ENCODE measurements around the gene TES. TPM values are rescaled to one million over a fixed set of nuclear protein-coding genes. Genes with fewer than 3 reads are reported as not detected.

TES gene
- total RNA-seq, 1 donor from 2014 or later, result 232 TPM

DNA sequence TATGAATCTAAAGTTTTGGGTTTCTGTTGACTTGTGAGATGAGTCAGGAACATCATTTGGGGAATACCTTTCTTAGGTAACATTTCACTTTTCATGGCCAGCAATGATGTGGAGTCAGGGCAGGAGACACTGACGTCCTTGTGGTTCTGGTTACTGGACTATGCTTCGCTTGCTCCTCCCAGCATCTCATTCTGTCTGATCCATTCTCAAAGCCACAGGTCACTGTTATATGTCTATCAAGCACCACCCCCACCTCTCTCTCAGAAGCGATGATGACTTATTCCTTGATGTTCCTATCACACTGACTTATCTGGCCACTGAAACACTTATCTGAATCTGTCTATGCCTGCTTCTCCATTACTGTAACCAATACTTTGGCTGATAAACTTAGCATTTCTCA lies 51.6 kb downstream of the TES start:
- TF ChIP-seq, protein P1, sequence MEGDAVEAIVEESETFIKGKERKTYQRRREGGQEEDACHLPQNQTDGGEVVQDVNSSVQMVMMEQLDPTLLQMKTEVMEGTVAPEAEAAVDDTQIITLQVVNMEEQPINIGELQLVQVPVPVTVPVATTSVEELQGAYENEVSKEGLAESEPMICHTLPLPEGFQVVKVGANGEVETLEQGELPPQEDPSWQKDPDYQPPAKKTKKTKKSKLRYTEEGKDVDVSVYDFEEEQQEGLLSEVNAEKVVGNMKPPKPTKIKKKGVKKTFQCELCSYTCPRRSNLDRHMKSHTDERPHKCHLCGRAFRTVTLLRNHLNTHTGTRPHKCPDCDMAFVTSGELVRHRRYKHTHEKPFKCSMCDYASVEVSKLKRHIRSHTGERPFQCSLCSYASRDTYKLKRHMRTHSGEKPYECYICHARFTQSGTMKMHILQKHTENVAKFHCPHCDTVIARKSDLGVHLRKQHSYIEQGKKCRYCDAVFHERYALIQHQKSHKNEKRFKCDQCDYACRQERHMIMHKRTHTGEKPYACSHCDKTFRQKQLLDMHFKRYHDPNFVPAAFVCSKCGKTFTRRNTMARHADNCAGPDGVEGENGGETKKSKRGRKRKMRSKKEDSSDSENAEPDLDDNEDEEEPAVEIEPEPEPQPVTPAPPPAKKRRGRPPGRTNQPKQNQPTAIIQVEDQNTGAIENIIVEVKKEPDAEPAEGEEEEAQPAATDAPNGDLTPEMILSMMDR (IDR thresholded peaks at IDR 0.05), result no peak
- Mint-ChIP-seq H3K4me1 (ENCODE audit: unreplicated experiment) (peaks cover 21% of the 10 kb centered on the region), H3K9me3 (ENCODE audit: unreplicated experiment) (no peaks in the 10 kb centered on the region), H3K27me3 (ENCODE audit: unreplicated experiment) (no peaks in the 10 kb centered on the region), H3K4me3 (ENCODE audit: unreplicated experiment) (no peak overlapping the region), H3K27ac (ENCODE audit: unreplicated experiment) (no peak overlapping the region), H3K36me3 (ENCODE audit: unreplicated experiment) (peaks cover 14% of the 10 kb centered on the region)
- DNase-seq (ENCODE audit: extremely low spot score, unreplicated experiment), result no peak

DNA sequence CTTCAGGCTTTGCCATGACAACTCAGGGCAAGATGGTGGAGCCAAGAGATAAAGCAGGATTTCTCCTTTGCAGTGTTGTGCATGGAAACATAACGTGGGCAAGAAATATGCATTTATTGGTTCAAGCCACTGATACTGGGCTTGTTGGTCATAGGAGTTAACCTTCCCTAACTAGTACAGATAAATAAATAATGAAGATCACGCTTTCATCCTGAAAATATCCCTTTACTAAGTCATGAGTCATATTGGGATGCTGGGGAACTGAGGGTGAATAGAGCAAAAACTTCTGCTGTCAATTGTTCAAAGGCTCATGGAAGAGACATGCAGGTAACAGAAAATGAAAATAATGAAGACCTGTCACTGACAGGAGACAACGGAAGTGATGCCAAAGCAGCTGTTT lies 55.5 kb downstream of the TES start:
- TF ChIP-seq, protein P1 (IDR thresholded peaks at IDR 0.05), result no peak

DNA sequence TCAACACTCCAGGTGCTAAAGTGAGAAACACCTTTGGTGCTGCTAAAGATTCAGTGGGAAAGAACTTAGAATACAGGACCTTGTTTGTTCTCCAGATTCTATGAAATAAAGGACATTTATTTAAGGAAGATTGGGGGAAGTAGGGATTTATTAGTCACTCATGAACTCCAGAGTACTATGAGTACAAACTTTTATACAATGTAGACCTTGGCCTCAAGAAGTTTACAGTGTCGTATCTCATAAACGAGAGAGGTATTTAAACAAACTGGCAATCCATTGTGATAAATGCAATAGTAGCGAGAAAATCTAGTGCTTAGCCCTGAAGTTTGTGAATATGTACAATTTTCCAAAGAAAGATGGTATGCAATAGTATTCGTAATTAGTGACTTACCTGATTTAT lies 59.1 kb downstream of the TES start:
- Mint-ChIP-seq H3K4me1 (ENCODE audit: unreplicated experiment) (peaks cover 32% of the 10 kb centered on the region), H3K36me3 (ENCODE audit: unreplicated experiment) (no peaks in the 10 kb centered on the region), H3K4me3 (ENCODE audit: unreplicated experiment) (no peak overlapping the region), H3K27me3 (ENCODE audit: unreplicated experiment) (no peaks in the 10 kb centered on the region), H3K9me3 (ENCODE audit: unreplicated experiment) (no peaks in the 10 kb centered on the region), H3K27ac (ENCODE audit: unreplicated experiment) (no peak overlapping the region)
- TF ChIP-seq, protein P1 (IDR thresholded peaks at IDR 0.05), result no peak
- DNase-seq (ENCODE audit: extremely low spot score, unreplicated experiment), result no peak

More for the DNA sequence above, 55.5 kb downstream of the TES start:
- no peaks in the 10 kb centered on the region for H3K36me3 Mint-ChIP-seq (ENCODE audit: unreplicated experiment)
- H3K4me1 Mint-ChIP-seq (ENCODE audit: unreplicated experiment), result peaks cover 15% of the 10 kb centered on the region
- H3K27ac Mint-ChIP-seq (ENCODE audit: unreplicated experiment), result no peak overlapping the region
- DNase-seq (ENCODE audit: extremely low spot score, unreplicated experiment), result no peak
- H3K9me3 Mint-ChIP-seq (ENCODE audit: unreplicated experiment), result no peaks in the 10 kb centered on the region
- no peaks in the 10 kb centered on the region for H3K27me3 Mint-ChIP-seq (ENCODE audit: unreplicated experiment)
- no peak overlapping the region for H3K4me3 Mint-ChIP-seq (ENCODE audit: unreplicated experiment)

DNA sequence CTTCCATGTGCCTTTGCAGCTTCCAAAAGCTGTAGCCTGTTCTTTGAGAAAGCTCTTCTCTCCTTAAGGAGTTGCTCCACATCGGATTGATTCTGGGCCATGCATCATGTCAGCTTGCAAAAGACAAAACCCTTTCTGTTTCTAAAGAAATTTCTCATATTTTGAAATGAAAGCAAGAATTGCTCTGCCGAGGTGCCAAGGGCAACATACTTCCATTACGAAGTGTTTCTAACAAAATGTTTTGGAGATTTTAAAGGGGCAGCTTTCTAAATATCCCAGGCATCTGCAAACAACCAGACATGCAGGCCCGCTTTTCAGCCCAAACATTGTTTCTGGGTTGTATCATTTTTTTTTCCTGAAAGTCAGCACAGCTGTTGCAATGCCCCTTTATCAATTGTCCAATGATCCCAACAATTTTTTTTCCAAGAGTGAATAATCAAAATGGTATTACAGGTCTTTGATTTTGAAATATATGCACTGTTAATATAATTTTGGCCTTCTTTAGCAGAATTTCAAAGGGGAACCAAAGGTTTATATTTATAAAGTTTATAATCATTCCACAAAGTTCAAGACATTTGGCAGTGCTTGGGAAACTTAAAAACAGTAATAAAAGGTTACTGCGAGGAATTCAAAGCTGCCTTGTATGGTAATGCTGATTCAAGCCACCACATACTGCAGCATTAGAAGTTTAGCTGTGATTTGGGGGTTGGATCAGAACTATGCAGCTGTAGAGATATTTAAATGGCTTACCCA lies 61.0 kb downstream of the TES start:
- Mint-ChIP-seq H3K27me3 (ENCODE audit: unreplicated experiment) (no peaks in the 10 kb centered on the region), H3K9me3 (ENCODE audit: unreplicated experiment) (peaks cover 3% of the 10 kb centered on the region), H3K4me3 (ENCODE audit: unreplicated experiment) (no peak overlapping the region), H3K27ac (ENCODE audit: unreplicated experiment) (peak overlapping the region; percentile 80), H3K4me1 (ENCODE audit: unreplicated experiment) (peaks cover 32% of the 10 kb centered on the region), H3K36me3 (ENCODE audit: unreplicated experiment) (no peaks in the 10 kb centered on the region)
- no peak for DNase-seq (ENCODE audit: extremely low spot score, unreplicated experiment)
- TF ChIP-seq, protein P1 (IDR thresholded peaks at IDR 0.05), result no peak

DNA sequence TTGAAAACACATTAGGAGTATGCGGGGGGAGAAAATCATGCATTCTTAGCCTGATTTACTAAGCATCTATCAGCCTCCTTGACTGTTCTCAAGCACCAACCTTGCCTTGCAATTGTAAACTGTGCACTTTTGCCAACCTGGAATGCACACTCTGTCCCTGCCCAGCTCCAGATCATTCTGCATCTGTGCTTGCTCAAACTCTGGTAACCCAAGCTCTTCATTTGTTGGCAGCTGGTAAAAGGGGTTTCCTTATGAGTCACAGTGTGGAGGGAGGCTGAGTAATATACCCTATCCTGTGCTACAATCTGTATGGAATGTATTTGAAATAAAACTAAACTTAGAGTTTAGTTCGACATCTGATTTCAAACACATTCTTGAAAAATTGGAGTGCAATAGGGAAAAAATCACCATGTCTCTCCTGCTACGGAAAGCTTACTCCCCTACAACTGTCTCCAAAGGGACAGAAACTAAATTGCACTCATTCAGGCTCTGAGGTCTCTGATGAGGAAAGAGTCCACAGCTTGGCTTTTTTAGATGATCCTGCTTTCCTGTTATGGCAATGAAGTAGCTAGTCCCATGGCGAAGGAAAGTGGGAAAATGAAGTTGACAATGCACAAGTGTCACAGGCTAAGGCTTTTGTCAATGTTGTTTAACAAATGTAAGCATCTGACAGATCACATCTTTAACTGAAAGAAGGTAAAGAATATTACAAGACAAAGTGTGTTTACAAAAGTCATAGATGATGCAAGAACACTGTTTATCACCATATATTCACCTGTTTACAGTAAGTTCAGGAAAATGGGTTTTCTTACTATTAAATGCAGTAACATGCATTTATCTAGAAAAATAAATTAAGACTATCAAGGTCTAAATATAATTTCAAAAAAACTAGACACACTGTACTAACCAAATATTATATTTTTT lies 61.9 kb downstream of the TES start:
- H3K9me3 Mint-ChIP-seq (ENCODE audit: unreplicated experiment), result peaks cover 8% of the 10 kb centered on the region
- H3K36me3 Mint-ChIP-seq (ENCODE audit: unreplicated experiment), result no peaks in the 10 kb centered on the region
- peak overlapping the region; percentile 23 for H3K4me3 Mint-ChIP-seq (ENCODE audit: unreplicated experiment)
- peak overlapping the region; percentile 80 for H3K27ac Mint-ChIP-seq (ENCODE audit: unreplicated experiment)
- no peak for DNase-seq (ENCODE audit: extremely low spot score, unreplicated experiment)
- no peaks in the 10 kb centered on the region for H3K27me3 Mint-ChIP-seq (ENCODE audit: unreplicated experiment)
- peaks cover 32% of the 10 kb centered on the region for H3K4me1 Mint-ChIP-seq (ENCODE audit: unreplicated experiment)
- TF ChIP-seq, protein P1 (IDR thresholded peaks at IDR 0.05), result no peak
